ENCODE results near the gene RNF115.
"Not testable (repeated sequence)": the region's sequence is repeated elsewhere in the genome, so short reads cannot be mapped to it uniquely, and the experiment has no call there.

DNA sequence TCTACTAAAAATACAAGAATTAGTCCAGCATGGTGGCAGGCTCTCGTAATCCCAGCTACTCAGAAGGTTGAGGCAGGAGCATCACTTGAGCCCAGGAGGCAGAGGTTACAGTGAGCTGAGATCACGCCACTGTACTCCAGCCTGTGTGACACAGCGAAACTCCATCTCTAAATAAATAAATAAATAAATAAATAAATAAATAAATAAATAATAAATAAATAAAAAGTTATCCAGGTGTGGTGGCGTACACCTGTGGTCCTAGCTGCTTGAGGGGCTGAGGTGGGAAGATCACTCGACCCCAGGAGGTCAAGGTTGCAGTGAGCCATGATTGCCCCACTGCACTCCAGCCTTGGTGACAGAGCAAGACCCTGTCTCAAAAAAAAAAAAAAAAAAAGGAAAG is 105.4 kb downstream of the RNF115 start:
- TF ChIP-seq, protein P1, sequence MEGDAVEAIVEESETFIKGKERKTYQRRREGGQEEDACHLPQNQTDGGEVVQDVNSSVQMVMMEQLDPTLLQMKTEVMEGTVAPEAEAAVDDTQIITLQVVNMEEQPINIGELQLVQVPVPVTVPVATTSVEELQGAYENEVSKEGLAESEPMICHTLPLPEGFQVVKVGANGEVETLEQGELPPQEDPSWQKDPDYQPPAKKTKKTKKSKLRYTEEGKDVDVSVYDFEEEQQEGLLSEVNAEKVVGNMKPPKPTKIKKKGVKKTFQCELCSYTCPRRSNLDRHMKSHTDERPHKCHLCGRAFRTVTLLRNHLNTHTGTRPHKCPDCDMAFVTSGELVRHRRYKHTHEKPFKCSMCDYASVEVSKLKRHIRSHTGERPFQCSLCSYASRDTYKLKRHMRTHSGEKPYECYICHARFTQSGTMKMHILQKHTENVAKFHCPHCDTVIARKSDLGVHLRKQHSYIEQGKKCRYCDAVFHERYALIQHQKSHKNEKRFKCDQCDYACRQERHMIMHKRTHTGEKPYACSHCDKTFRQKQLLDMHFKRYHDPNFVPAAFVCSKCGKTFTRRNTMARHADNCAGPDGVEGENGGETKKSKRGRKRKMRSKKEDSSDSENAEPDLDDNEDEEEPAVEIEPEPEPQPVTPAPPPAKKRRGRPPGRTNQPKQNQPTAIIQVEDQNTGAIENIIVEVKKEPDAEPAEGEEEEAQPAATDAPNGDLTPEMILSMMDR (IDR thresholded peaks at IDR 0.05; ENCODE audit: extremely low read depth in 1 of 2, insufficient read depth in 1 of 2, low read depth in 1 of 2, low read length in 2 of 2): not testable (repeated sequence)
- not testable (repeated sequence) for TF ChIP-seq POLR2A (IDR thresholded peaks at IDR 0.05; ENCODE audit: low read depth, low read length); JUN (IDR thresholded peaks at IDR 0.05; ENCODE audit: borderline replicate concordance, insufficient read depth, insufficient read length, low read depth); POLR2AphosphoS5 (IDR thresholded peaks at IDR 0.05; ENCODE audit: insufficient read depth, low read depth, low read length)
- TF ChIP-seq, protein P2, sequence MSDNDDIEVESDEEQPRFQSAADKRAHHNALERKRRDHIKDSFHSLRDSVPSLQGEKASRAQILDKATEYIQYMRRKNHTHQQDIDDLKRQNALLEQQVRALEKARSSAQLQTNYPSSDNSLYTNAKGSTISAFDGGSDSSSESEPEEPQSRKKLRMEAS (IDR thresholded peaks at IDR 0.05; ENCODE audit: insufficient read depth, insufficient read length): not testable (repeated sequence)
